Upper lobe of right lung (tissue), 1 donor: ENCODE data around the gene GRID2. TPM values are rescaled to one million over a fixed set of nuclear protein-coding genes. Genes with fewer than 3 reads are reported as not detected.

Experiments
- ATAC-seq: fragments of 200-7000 bp; cut with Tn5 transposase; one replicate; pipeline ENCODE4 v1.9.1; 2020; ENCODE audit warnings: mild to moderate bottlenecking, moderate library complexity
- DNase-seq: peaks from one replicate; pipeline ENCODE4 v3.0.0-alpha.2; 2020
- H3K27ac ChIP-seq: fragments of 200-600 bp; one replicate; pipeline ENCODE4 v1.8.0; 2022
- H3K27me3 ChIP-seq: fragments of 200-600 bp; one replicate; pipeline ENCODE4 v1.8.0; 2022; ENCODE audit warnings: mild to moderate bottlenecking
- H3K36me3 ChIP-seq: fragments of 200-600 bp; one replicate; pipeline ENCODE4 v1.8.0; 2022
- H3K4me1 ChIP-seq: fragments of 200-600 bp; one replicate; pipeline ENCODE4 v1.8.0; 2022
- H3K4me3 ChIP-seq: fragments of 200-600 bp; one replicate; pipeline ENCODE4 v1.8.0; 2022; ENCODE audit warnings: mild to moderate bottlenecking
- H3K9me3 ChIP-seq: fragments of 200-600 bp; one replicate; pipeline ENCODE4 v1.8.0; 2022
- intact Hi-C: fragments of 100-400 bp; cut with DNase I; formaldehyde crosslinking; loops from one replicate; pipeline ENCODE4 v1.11.0; 2022
- total RNA-seq: library from RNA; stranded (reverse); fragmentation: NEBNext Ultra II Directional; extraction: Animal tissue kit (Norgen Biotek cat#: 25700); gene quantifications from one replicate; pipeline ENCODE4 v1.2.1, GENCODE V29; 2021
- TF ChIP-seq, protein P1 (sequence below): fragments of 200-600 bp; IDR thresholded peaks from one replicate; pipeline ENCODE4 v1.8.0; 2022; ENCODE audit warnings: antibody characterized with exemption
- donor health status: DM: no; HTN: yes; CAD: no; lungs with severe emphysema.

The GRID2 gene
- total RNA-seq, 1 donor from 2014 or later, result not detected

GRCh38 chr4:92522356-92522755 lies 218.6 kb downstream of the GRID2 start:
- Histone ChIP-seq H3K27ac (no peak overlapping the region), H3K36me3 (no peaks in the 10 kb centered on the region), H3K4me1 (no peaks in the 10 kb centered on the region), H3K4me3 (no peak overlapping the region), H3K9me3 (no peaks in the 10 kb centered on the region), H3K27me3 (no peaks in the 10 kb centered on the region)
- intact Hi-C loops, result no loop called here
- ATAC-seq (no peak), DNase-seq (no peak)
- TF ChIP-seq, protein P1, sequence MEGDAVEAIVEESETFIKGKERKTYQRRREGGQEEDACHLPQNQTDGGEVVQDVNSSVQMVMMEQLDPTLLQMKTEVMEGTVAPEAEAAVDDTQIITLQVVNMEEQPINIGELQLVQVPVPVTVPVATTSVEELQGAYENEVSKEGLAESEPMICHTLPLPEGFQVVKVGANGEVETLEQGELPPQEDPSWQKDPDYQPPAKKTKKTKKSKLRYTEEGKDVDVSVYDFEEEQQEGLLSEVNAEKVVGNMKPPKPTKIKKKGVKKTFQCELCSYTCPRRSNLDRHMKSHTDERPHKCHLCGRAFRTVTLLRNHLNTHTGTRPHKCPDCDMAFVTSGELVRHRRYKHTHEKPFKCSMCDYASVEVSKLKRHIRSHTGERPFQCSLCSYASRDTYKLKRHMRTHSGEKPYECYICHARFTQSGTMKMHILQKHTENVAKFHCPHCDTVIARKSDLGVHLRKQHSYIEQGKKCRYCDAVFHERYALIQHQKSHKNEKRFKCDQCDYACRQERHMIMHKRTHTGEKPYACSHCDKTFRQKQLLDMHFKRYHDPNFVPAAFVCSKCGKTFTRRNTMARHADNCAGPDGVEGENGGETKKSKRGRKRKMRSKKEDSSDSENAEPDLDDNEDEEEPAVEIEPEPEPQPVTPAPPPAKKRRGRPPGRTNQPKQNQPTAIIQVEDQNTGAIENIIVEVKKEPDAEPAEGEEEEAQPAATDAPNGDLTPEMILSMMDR, result no peak

DNA sequence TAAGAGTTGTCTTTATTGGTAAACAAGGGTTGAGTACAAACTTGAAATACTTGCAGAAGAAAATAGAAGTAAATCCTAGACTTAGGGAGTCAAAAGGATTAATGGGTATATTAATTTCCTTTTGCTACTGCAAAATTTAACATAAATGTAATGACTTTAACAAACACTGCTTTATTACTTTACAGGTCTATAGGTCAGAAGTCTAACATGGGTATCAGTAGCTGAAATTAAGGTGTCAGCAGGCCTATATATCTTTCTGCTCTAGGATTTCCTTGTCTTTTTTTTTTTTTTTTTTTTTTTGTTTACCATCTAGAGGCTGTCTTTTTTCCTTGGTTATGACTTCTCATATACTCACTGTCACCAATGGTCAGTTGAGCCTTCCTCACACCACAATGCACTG lies 220.4 kb downstream of the GRID2 start:
- intact Hi-C loops, result no loop called here
- Histone ChIP-seq H3K9me3 (no peaks in the 10 kb centered on the region), H3K27me3 (no peaks in the 10 kb centered on the region), H3K4me1 (no peaks in the 10 kb centered on the region), H3K4me3 (no peak overlapping the region), H3K36me3 (no peaks in the 10 kb centered on the region), H3K27ac (no peak overlapping the region)
- no peak for ATAC-seq
- DNase-seq, result no peak
- TF ChIP-seq, protein P1, result no peak

DNA sequence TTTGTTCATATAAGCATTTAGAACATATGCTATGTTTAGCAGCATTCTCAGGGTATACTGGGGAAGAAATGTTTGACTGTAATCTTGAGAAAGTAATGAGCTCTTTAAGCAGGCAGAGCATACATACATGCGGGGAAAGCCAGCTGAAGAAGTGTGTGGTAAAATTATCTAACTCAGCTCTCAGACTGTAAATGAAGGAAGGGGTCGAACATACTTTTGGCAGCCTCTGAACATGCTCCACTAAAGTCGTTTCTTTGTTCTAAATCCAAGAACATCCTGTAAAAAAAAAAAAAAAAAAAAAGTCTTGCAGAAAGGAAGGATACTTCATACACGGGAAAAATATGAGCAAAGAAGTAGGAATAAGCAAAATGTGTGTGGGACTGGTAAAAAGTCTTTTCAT lies 224.8 kb downstream of the GRID2 start:
- Histone ChIP-seq H3K9me3 (no peaks in the 10 kb centered on the region), H3K36me3 (no peaks in the 10 kb centered on the region), H3K4me3 (no peak overlapping the region), H3K4me1 (no peaks in the 10 kb centered on the region), H3K27ac (no peak overlapping the region), H3K27me3 (no peaks in the 10 kb centered on the region)
- no peak for ATAC-seq
- TF ChIP-seq, protein P1, result no peak
- intact Hi-C loops, result no loop called here
- DNase-seq, result no peak

DNA sequence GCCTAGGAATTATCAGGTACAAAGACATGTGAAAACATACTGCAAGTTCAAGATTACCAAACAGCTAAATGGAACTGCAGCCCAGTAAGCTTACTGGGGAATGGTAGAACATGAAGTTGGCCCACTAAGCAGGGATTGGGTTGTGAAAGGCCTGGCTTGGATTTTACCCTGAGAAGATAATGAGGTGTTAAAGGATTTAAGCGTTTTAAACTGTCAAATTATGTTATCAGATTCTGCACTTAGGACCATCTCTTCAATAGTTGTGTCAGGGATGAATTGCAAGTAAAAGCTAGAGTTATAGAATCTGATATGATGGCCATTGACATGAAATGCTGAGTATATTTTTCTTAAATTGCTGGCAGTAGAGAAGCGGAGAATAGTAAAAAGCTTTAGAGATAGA lies 225.7 kb downstream of the GRID2 start:
- Histone ChIP-seq H3K4me3 (no peak overlapping the region), H3K27me3 (no peaks in the 10 kb centered on the region), H3K4me1 (no peaks in the 10 kb centered on the region), H3K36me3 (no peaks in the 10 kb centered on the region), H3K9me3 (no peaks in the 10 kb centered on the region), H3K27ac (no peak overlapping the region)
- no peak for ATAC-seq
- TF ChIP-seq, protein P1, result no peak
- no peak for DNase-seq
- intact Hi-C loops, result no loop called here

DNA sequence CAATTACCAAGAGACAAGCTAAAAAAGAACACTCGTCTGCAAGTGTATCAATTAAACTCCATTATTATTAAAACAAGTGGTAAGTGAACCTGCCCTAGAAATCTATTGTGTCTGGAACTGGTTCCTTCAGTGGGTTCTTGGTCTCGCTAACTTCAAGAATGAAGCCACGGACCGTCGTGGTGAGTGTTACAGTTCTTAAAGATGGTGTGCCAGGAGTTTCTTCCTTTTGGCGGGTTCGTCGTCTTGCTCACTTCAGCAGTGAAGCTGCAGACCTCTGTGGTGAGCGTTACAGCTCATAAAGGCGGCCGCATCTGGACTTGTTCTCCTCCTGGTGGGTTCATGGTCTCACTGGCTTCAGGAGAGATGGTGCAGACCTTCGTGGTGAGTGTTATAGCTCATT lies 231.8 kb downstream of the GRID2 start:
- TF ChIP-seq, protein P1, result no peak
- intact Hi-C loops, result no loop called here
- Histone ChIP-seq H3K27me3 (no peaks in the 10 kb centered on the region), H3K4me1 (no peaks in the 10 kb centered on the region), H3K4me3 (no peak overlapping the region), H3K9me3 (no peaks in the 10 kb centered on the region), H3K27ac (no peak overlapping the region), H3K36me3 (no peaks in the 10 kb centered on the region)
- DNase-seq (no peak), ATAC-seq (no peak)

- TF ChIP-seq, protein P1, result no peak
- intact Hi-C loops, result no loop called here
- no peaks in the 10 kb centered on the region for H3K9me3 ChIP-seq
- H3K36me3 ChIP-seq, result no peaks in the 10 kb centered on the region
- H3K4me3 ChIP-seq, result no peak overlapping the region
- no peaks in the 10 kb centered on the region for H3K27me3 ChIP-seq
- DNase-seq (no peak), ATAC-seq (no peak)
- H3K4me1 ChIP-seq, result no peaks in the 10 kb centered on the region
- no peak overlapping the region for H3K27ac ChIP-seq
Measured at GRCh38 chr4:92551616-92552015, 247.8 kb downstream of the GRID2 start.
